Retinal pigment epithelial cell (primary cell): ENCODE measurements around the gene IPO9.

ENCODE experiments used
- DNase-seq: peaks from one replicate; pipeline ENCODE4 v3.0.0-alpha.2; 2010; ENCODE audit warnings: low read depth
- H3K4me3 ChIP-seq: 2 replicates; pipeline ENCODE4 v1.5.1; 2011; ENCODE audit warnings: mild to moderate bottlenecking, low read length, control low read depth, moderate library complexity
- CTCF ChIP-seq: conservative IDR thresholded peaks from 2 replicates; pipeline ENCODE4 v1.5.1; 2011; ENCODE audit warnings: low read depth, low read length, control low read depth, inconsistent platforms

IPO9 gene

GRCh38 chr1:201807958-201808632 is 20.9 kb upstream of the IPO9 start:
- DNase-seq = no peak
- no peak overlapping the region for H3K4me3 ChIP-seq
- TF ChIP-seq CTCF = no peak

- H3K4me3 ChIP-seq = no peak overlapping the region
- no peak for DNase-seq
- no peak for TF ChIP-seq CTCF
Measured at GRCh38 chr1:201808633-201808990, 20.3 kb upstream of the IPO9 start.

- no peak overlapping the region for H3K4me3 ChIP-seq
- no peak for TF ChIP-seq CTCF
- DNase-seq = no peak
Measured at GRCh38 chr1:201809876-201810275, 19.1 kb upstream of the IPO9 start.

- no peak for DNase-seq
- H3K4me3 ChIP-seq = no peak overlapping the region
- TF ChIP-seq CTCF = no peak
Measured at GRCh38 chr1:201810466-201811216, 18.3 kb upstream of the IPO9 start.

GRCh38 chr1:201813226-201813625 is 15.7 kb upstream of the IPO9 start:
- H3K4me3 ChIP-seq = no peak overlapping the region
- no peak for TF ChIP-seq CTCF
- no peak for DNase-seq

GRCh38 chr1:201816309-201816854 is 12.6 kb upstream of the IPO9 start:
- no peak for TF ChIP-seq CTCF
- DNase-seq = no peak
- H3K4me3 ChIP-seq = no peak overlapping the region
